HepG2 (cell line): ENCODE measurements around the gene TNS1. TPM values are rescaled to one million over a fixed set of nuclear protein-coding genes. Genes with fewer than 3 reads are reported as not detected.

Experiments
- ARHGAP35 ChIP-seq: sonication (generic); formaldehyde crosslinking; IDR thresholded peaks from 2 replicates; pipeline ENCODE4 v1.9.0; 2022; ENCODE audit warnings: mild to moderate bottlenecking, inconsistent platforms, moderate library complexity, missing genetic modification reagents, borderline replicate concordance
- ARNT ChIP-seq: fragments of 450-650 bp; IDR thresholded peaks from 2 replicates; pipeline ENCODE4 v1.6.1; 2017
- BATF2 ChIP-seq: sonication (generic); formaldehyde crosslinking; IDR thresholded peaks from 2 replicates; pipeline ENCODE4 v1.8.0; 2022; ENCODE audit warnings: mild to moderate bottlenecking, missing genetic modification reagents, moderate library complexity
- DNMT3B ChIP-seq: conservative IDR thresholded peaks from 2 replicates; pipeline ENCODE4 v1.6.1; 2016; ENCODE audit warnings: missing biosample characterization, control low read depth
- ELK4 ChIP-seq: sonication (generic); formaldehyde crosslinking; IDR thresholded peaks from 2 replicates; pipeline ENCODE4 v1.9.0; 2021; ENCODE audit warnings: missing genetic modification reagents, borderline replicate concordance
- GLMP ChIP-seq: sonication (generic); formaldehyde crosslinking; IDR thresholded peaks from 2 replicates; pipeline ENCODE4 v1.9.0; 2021; ENCODE audit warnings: missing genetic modification reagents, mild to moderate bottlenecking, borderline replicate concordance
- GPBP1L1 ChIP-seq: sonication (generic); formaldehyde crosslinking; IDR thresholded peaks from 2 replicates; pipeline ENCODE4 v1.5.0; 2020; ENCODE audit warnings: mild to moderate bottlenecking, missing genetic modification reagents
- HNF4G ChIP-seq, 2 experiments: sonication (generic) in 1 of 2; formaldehyde crosslinking in 1 of 2; IDR thresholded peaks; 2 replicates each; pipeline versions ENCODE4 v1.4.0 to v1.6.1; 2011 to 2020; ENCODE audit warnings: borderline replicate concordance in 2 of 2, low read depth in 2 of 2, mild to moderate bottlenecking in 2 of 2, low read length in 1 of 2, missing genetic modification reagents in 1 of 2, moderate library complexity in 1 of 2
- NCOA1 ChIP-seq: sonication (generic); formaldehyde crosslinking; IDR thresholded peaks from 2 replicates; pipeline ENCODE4 v1.9.0; 2021; ENCODE audit warnings: missing genetic modification reagents
- NFKBIZ ChIP-seq: IDR thresholded peaks from 2 replicates; pipeline ENCODE4 v1.6.1; 2018; ENCODE audit warnings: missing genetic modification reagents, missing compliant biosample characterization
- PLRG1 ChIP-seq: fragments of 450-650 bp; conservative IDR thresholded peaks from 2 replicates; pipeline ENCODE4 v1.6.1; 2016
- RBAK ChIP-seq: sonication (generic); formaldehyde crosslinking; IDR thresholded peaks from 2 replicates; pipeline ENCODE4 v1.5.1; 2020; ENCODE audit warnings: mild to moderate bottlenecking, missing genetic modification reagents
- SP5 ChIP-seq: IDR thresholded peaks from 2 replicates; pipeline ENCODE4 v1.6.1; 2016; ENCODE audit warnings: low read depth, borderline replicate concordance
- TERF1 ChIP-seq: sonication (generic); formaldehyde crosslinking; IDR thresholded peaks from 2 replicates; pipeline ENCODE4 v1.8.0; 2022; ENCODE audit warnings: mild to moderate bottlenecking, missing genetic modification reagents, moderate library complexity
- ZBTB14 ChIP-seq: sonication (generic); formaldehyde crosslinking; IDR thresholded peaks from 2 replicates; pipeline ENCODE4 v1.4.0; 2020; ENCODE audit warnings: missing genetic modification reagents
- ZC3H4 ChIP-seq: sonication (generic); formaldehyde crosslinking; IDR thresholded peaks from 2 replicates; pipeline ENCODE4 v1.4.0; 2020; ENCODE audit warnings: missing genetic modification reagents, borderline replicate concordance
- ZFP36L1 ChIP-seq: sonication (generic); formaldehyde crosslinking; IDR thresholded peaks from 2 replicates; pipeline ENCODE4 v1.8.0; 2022; ENCODE audit warnings: mild to moderate bottlenecking, missing genetic modification reagents, moderate library complexity
- ZNF138 ChIP-seq: sonication (generic); formaldehyde crosslinking; IDR thresholded peaks from 2 replicates; pipeline ENCODE4 v1.5.0; 2020; ENCODE audit warnings: mild to moderate bottlenecking, low read depth, missing genetic modification reagents
- ZNF20 ChIP-seq: sonication (generic); formaldehyde crosslinking; IDR thresholded peaks from 2 replicates; pipeline ENCODE4 v1.4.0; 2020; ENCODE audit warnings: mild to moderate bottlenecking, moderate library complexity, missing genetic modification reagents
- ZNF253 ChIP-seq: sonication (generic); formaldehyde crosslinking; IDR thresholded peaks from 2 replicates; pipeline ENCODE4 v1.8.0; 2022; ENCODE audit warnings: mild to moderate bottlenecking, missing genetic modification reagents, borderline replicate concordance
- ZNF674 ChIP-seq: sonication (generic); formaldehyde crosslinking; IDR thresholded peaks from 2 replicates; pipeline ENCODE4 v1.5.0; 2020; ENCODE audit warnings: low read depth, mild to moderate bottlenecking, missing genetic modification reagents
- ZNF772 ChIP-seq: sonication (generic); formaldehyde crosslinking; IDR thresholded peaks from 2 replicates; pipeline ENCODE4 v1.5.0; 2020; ENCODE audit warnings: mild to moderate bottlenecking, missing genetic modification reagents
- polyA plus RNA-seq, 8 experiments: library from polyadenylated mRNA; depleted of rRNA in 3 of 8; stranded (reverse) in 7 of 8; unstranded in 1 of 8; fragments of >200 nt; fragmentation: Illumina TruSeq in 4 of 8; extraction: Trizol in 4 of 8; gene quantifications; 2 replicates each; pipeline versions ENCODE4 v1.2.1 to v1.2.3, GENCODE V29; 2011 to 2016; ENCODE audit warnings: low read depth in 4 of 8, missing spikeins in 1 of 8, mixed read lengths in 1 of 8; ENCODE audit not compliant: insufficient read depth in 1 of 8
- total RNA-seq, 5 experiments: library from RNA; depleted of rRNA; stranded (reverse); fragments of >200 nt; fragmentation: Illumina TruSeq; extraction: Trizol; gene quantifications; 2 replicates each; pipeline ENCODE4 v1.2.3, GENCODE V29; 2016; ENCODE audit warnings: low read depth in 1 of 5

Gene TNS1
- total and polyA plus RNA-seq, 2 of the 13 experiments (the other 11 are each of a cell fraction or from before 2014, with no cell fraction given): 1.9 to 118 TPM

- TF ChIP-seq HNF4G (IDR thresholded peaks at IDR 0.05; ENCODE audit: borderline replicate concordance, low read depth, low read length) (peak; percentile 18; the same call in 1 of the 2 replicates), HNF4G (CRISPR knock-in tag; IDR thresholded peaks at IDR 0.05; ENCODE audit: borderline replicate concordance, low read depth) (no peak; the same call in 1 of the 2 replicates), ZNF674 (CRISPR knock-in tag) (no peak), RBAK (no peak), TERF1 (no peak), BATF2 (CRISPR knock-in tag) (no peak), ZNF772 (no peak), ZFP36L1 (CRISPR knock-in tag) (no peak; the same call in 1 of the 2 replicates), ARHGAP35 (CRISPR knock-in tag) (peak; percentile 62; the same call in 1 of the 2 replicates), NFKBIZ (CRISPR knock-in tag) (no peak), PLRG1 (no peak), ZBTB14 (CRISPR knock-in tag) (no peak), GLMP (CRISPR knock-in tag) (no peak), GPBP1L1 (no peak), DNMT3B (CRISPR knock-in tag) (0 out of 2 replicates have a peak, but pooled peaks have one; percentile 9), ZC3H4 (CRISPR knock-in tag) (no peak), ELK4 (no peak), SP5 (CRISPR knock-in tag) (peak; percentile 95), ZNF20 (CRISPR knock-in tag) (no peak), NCOA1 (CRISPR knock-in tag) (no peak), ZNF138 (CRISPR knock-in tag) (peak; percentile 45; the same call in 1 of the 2 replicates), ARNT (no peak), ZNF253 (CRISPR knock-in tag) (0 out of 2 replicates have a peak, but pooled peaks have one; percentile 64)
These were observed 59.1 kb downstream of the TNS1 start (continued) for GRCh38 chr2:217943446-217944321.
